ENCODE results near the gene EPB41L5. TPM values are rescaled to one million over a fixed set of nuclear protein-coding genes. Genes with fewer than 3 reads are reported as not detected.

EPB41L5 gene
- total and polyA plus RNA-seq, 2 experiments from 2014 or later: 31.1 to 41.7 TPM

- Histone ChIP-seq H3K27ac (no peak overlapping the region), H3K4me1 (ENCODE audit: insufficient read depth) (no peaks in the 10 kb centered on the region), H3K27me3 (no peaks in the 10 kb centered on the region), H3K4me2 (no peak overlapping the region), H2AFZ (no peak overlapping the region), H3K9me3 (ENCODE audit: low read depth) (peaks cover 15% of the 10 kb centered on the region), H3K4me3 (no peak overlapping the region), H3K79me2 (peaks cover 98% of the 10 kb centered on the region), H3K9me2 (replicated peaks; ENCODE audit: insufficient read depth) (no peaks in the 10 kb centered on the region), H4K20me1 (ENCODE audit: insufficient read depth, poor library complexity, severe bottlenecking) (peaks cover 11% of the 10 kb centered on the region), H3K36me3 (replicated peaks; ENCODE audit: insufficient read depth, low read depth) (peaks cover 5% of the 10 kb centered on the region)
- TF ChIP-seq, protein P1, sequence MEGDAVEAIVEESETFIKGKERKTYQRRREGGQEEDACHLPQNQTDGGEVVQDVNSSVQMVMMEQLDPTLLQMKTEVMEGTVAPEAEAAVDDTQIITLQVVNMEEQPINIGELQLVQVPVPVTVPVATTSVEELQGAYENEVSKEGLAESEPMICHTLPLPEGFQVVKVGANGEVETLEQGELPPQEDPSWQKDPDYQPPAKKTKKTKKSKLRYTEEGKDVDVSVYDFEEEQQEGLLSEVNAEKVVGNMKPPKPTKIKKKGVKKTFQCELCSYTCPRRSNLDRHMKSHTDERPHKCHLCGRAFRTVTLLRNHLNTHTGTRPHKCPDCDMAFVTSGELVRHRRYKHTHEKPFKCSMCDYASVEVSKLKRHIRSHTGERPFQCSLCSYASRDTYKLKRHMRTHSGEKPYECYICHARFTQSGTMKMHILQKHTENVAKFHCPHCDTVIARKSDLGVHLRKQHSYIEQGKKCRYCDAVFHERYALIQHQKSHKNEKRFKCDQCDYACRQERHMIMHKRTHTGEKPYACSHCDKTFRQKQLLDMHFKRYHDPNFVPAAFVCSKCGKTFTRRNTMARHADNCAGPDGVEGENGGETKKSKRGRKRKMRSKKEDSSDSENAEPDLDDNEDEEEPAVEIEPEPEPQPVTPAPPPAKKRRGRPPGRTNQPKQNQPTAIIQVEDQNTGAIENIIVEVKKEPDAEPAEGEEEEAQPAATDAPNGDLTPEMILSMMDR (IDR thresholded peaks at IDR 0.05; ENCODE audit: poor library complexity): no peak
- no peak for TF ChIP-seq EZH2phosphoT487 (IDR thresholded peaks at IDR 0.05; ENCODE audit: low read depth, severe bottlenecking, unreplicated experiment)
- no peak for TF ChIP-seq EZH2 (IDR thresholded peaks at IDR 0.05; ENCODE audit: borderline replicate concordance)
- 100% methylated on average over 2 of the region's 2 CpGs for WGBS (ENCODE audit: low lambda C conversion rate, missing lambda C conversion rate)
- no peak for DNase-seq (ENCODE audit: low spot score)
Observed at GRCh38 chr2:120026890-120027289, 14.0 kb downstream of the EPB41L5 start.

- no peaks in the 10 kb centered on the region for H3K4me1 ChIP-seq (ENCODE audit: insufficient read depth)
- H3K36me3 ChIP-seq (replicated peaks; ENCODE audit: insufficient read depth, low read depth): peaks cover 5% of the 10 kb centered on the region
- no peaks in the 10 kb centered on the region for H3K9me2 ChIP-seq (replicated peaks; ENCODE audit: insufficient read depth)
- no peak overlapping the region for H3K27ac ChIP-seq
- H2AFZ ChIP-seq: no peak overlapping the region
- TF ChIP-seq, protein P1 (IDR thresholded peaks at IDR 0.05; ENCODE audit: poor library complexity): no peak
- TF ChIP-seq EZH2 (IDR thresholded peaks at IDR 0.05; ENCODE audit: borderline replicate concordance) (no peak), EZH2phosphoT487 (IDR thresholded peaks at IDR 0.05; ENCODE audit: low read depth, severe bottlenecking, unreplicated experiment) (no peak)
- peaks cover 20% of the 10 kb centered on the region for H4K20me1 ChIP-seq (ENCODE audit: insufficient read depth, poor library complexity, severe bottlenecking)
- peaks cover 7% of the 10 kb centered on the region for H3K9me3 ChIP-seq (ENCODE audit: low read depth)
- DNase-seq (ENCODE audit: low spot score): no peak
- no peak overlapping the region for H3K4me2 ChIP-seq
- peaks cover 100% of the 10 kb centered on the region for H3K79me2 ChIP-seq
- 95% methylated on average over 5 of the region's 5 CpGs for WGBS (ENCODE audit: low lambda C conversion rate, missing lambda C conversion rate)
- no peak overlapping the region for H3K4me3 ChIP-seq
- H3K27me3 ChIP-seq: no peaks in the 10 kb centered on the region
Observed at GRCh38 chr2:120028795-120029194, 15.9 kb downstream of the EPB41L5 start.

- H3K4me1 ChIP-seq (ENCODE audit: insufficient read depth): no peaks in the 10 kb centered on the region
- H3K9me3 ChIP-seq (ENCODE audit: low read depth): peaks cover 7% of the 10 kb centered on the region
- H3K79me2 ChIP-seq: peaks cover 100% of the 10 kb centered on the region
- no peaks in the 10 kb centered on the region for H3K9me2 ChIP-seq (replicated peaks; ENCODE audit: insufficient read depth)
- TF ChIP-seq, protein P1 (IDR thresholded peaks at IDR 0.05; ENCODE audit: poor library complexity): no peak
- TF ChIP-seq EZH2phosphoT487 (IDR thresholded peaks at IDR 0.05; ENCODE audit: low read depth, severe bottlenecking, unreplicated experiment) (no peak), EZH2 (IDR thresholded peaks at IDR 0.05; ENCODE audit: borderline replicate concordance) (no peak)
- WGBS (ENCODE audit: low lambda C conversion rate, missing lambda C conversion rate): 73% methylated on average over 15 of the region's 15 CpGs
- H3K27ac ChIP-seq: no peak overlapping the region
- peaks cover 25% of the 10 kb centered on the region for H4K20me1 ChIP-seq (ENCODE audit: insufficient read depth, poor library complexity, severe bottlenecking)
- no peaks in the 10 kb centered on the region for H3K27me3 ChIP-seq
- no peak overlapping the region for H2AFZ ChIP-seq
- peaks cover 5% of the 10 kb centered on the region for H3K36me3 ChIP-seq (replicated peaks; ENCODE audit: insufficient read depth, low read depth)
- no peak for DNase-seq (ENCODE audit: low spot score)
- H3K4me3 ChIP-seq: no peak overlapping the region
- H3K4me2 ChIP-seq: no peak overlapping the region
Observed at GRCh38 chr2:120029672-120030640, 17.1 kb downstream of the EPB41L5 start.

All from hepatocyte (in vitro differentiated cells).